ENCODE measurements around the gene BMP10. TPM values are rescaled to one million over a fixed set of nuclear protein-coding genes. Genes with fewer than 3 reads are reported as not detected.

BMP10 gene
- total RNA-seq, 2 donors from 2014 or later = not detected

DNA sequence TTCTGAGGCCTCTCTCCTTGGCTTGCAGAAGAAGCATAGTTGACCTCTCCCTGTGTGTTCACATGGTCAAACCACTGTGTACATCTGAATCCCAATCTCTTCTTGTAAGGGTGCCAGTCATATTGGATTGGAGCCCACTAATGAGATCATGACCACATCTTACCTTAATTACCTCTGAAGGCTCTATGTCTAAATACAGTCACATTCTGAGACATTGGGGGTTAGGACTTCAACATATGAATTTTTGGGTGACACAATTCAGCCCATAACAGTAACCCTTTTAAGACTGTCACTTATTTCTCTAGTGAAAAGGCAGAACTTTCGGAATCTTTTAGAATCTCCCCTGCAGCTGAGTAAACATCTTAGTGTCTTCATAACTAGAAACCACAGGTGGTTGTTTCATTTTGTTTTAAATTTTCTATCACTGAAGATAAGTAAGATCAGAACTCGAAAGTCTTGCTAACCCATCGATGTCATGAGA is 33.3 kb downstream of the BMP10 start:
- DNase-seq (ENCODE audit: low spot score in 2 of 2) = no peak
- ATAC-seq = peak; percentile 84 to 90
- H3K36me3 Mint-ChIP-seq = peaks cover 0 to 18% of the 10 kb centered on the region in 2 donors
- peak overlapping the region; percentile 79 to 92 for H3K27ac Mint-ChIP-seq
- H3K9me3 Mint-ChIP-seq = no peaks in the 10 kb centered on the region

- H3K9me3 Mint-ChIP-seq = no peaks in the 10 kb centered on the region
- H3K36me3 Mint-ChIP-seq = peaks cover 0 to 18% of the 10 kb centered on the region in 2 donors
- H3K27ac Mint-ChIP-seq = peak overlapping the region; percentile 79 to 92
- ATAC-seq (peak; percentile 29 to 48), DNase-seq (ENCODE audit: low spot score in 2 of 2) (peak; percentile 61 to 70)
These were observed 33.9 kb downstream of the BMP10 start for GRCh38 chr2:68837164-68837860.

DNA sequence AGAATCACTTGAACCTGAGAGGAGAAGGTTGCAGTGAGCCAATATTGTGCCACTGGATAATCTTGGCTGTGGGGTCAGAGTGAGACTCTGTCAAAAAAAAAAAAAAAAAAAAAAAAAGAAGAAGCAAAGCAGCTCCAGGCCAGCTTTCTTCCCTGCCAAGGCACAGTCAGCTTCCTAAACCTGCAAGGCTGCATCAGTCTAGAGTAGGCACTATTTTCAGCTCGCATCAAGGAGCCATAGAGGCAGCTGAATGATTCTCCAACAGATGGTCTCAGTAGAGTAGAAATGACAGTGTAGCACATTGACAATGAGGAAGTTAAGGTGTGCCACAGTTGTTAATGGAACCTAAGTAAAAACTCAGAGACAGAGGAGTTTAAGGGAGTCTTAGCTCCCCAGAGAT is 35.6 kb downstream of the BMP10 start:
- ATAC-seq (no peak), DNase-seq (ENCODE audit: low spot score in 2 of 2) (no peak)
- peaks cover 0 to 18% of the 10 kb centered on the region in 2 donors for H3K36me3 Mint-ChIP-seq
- no peaks in the 10 kb centered on the region for H3K9me3 Mint-ChIP-seq
- H3K27ac Mint-ChIP-seq = peak overlapping the region in 1 of 2 donors; percentile 81

DNA sequence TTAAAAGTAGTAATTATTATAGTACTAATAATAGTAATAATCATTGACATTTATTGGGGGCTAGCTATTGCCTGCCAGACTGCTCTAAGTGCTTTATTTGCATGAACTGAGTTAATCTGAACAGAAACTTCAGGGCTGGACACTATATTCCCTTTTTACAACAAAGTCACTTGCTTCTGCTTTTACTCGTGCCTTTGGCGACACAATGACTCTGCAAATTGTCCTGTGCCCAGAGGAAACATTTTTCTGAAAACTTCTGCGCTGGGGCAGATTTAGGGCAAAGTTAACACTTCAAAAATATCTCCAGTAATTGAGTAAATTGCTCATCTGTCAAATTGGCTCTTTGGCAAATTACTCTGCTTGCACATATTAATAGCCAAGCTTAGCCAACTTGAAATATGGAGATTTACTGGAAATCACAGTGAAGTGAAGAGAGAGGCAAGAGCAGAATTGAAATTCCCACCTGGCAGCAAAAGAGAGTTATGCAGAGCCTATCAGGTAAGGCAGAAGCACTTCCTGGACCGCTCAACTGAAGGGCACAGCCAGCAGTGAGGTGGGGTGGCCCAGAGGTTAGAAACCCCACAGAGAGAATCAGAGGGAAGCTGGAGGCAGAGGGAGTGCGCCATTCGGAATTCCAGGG is 36.3 kb downstream of the BMP10 start:
- DNase-seq (ENCODE audit: low spot score in 2 of 2) (no peak), ATAC-seq (no peak)
- Mint-ChIP-seq H3K9me3 (no peaks in the 10 kb centered on the region), H3K36me3 (peaks cover 0 to 11% of the 10 kb centered on the region in 2 donors), H3K27ac (peak overlapping the region; percentile 81 to 86)

GRCh38 chr2:68833162-68833561 is 38.0 kb downstream of the BMP10 start:
- Mint-ChIP-seq H3K9me3 (no peaks in the 10 kb centered on the region), H3K27ac (peak overlapping the region in 1 of 2 donors; percentile 87), H3K36me3 (no peaks in the 10 kb centered on the region)
- DNase-seq (ENCODE audit: low spot score in 2 of 2) = no peak
- no peak for ATAC-seq

GRCh38 chr2:68832233-68832869 is 38.8 kb downstream of the BMP10 start:
- peak; percentile 15 to 79 for DNase-seq (ENCODE audit: low spot score in 2 of 2)
- H3K36me3 Mint-ChIP-seq = no peaks in the 10 kb centered on the region
- ATAC-seq = peak; percentile 72 to 86
- no peaks in the 10 kb centered on the region for H3K9me3 Mint-ChIP-seq
- H3K27ac Mint-ChIP-seq = peak overlapping the region; percentile 87 to 89

- no peaks in the 10 kb centered on the region for H3K36me3 Mint-ChIP-seq
- peak; percentile 18 to 30 for ATAC-seq
- H3K27ac Mint-ChIP-seq = peak overlapping the region; percentile 87 to 89
- DNase-seq (ENCODE audit: low spot score in 2 of 2) = no peak
- H3K9me3 Mint-ChIP-seq = no peaks in the 10 kb centered on the region
These were observed 39.4 kb downstream of the BMP10 start for GRCh38 chr2:68831686-68832232.

- ATAC-seq = peak; percentile 11 to 23
- Mint-ChIP-seq H3K9me3 (no peaks in the 10 kb centered on the region), H3K27ac (peak overlapping the region; percentile 84 to 94), H3K36me3 (peaks cover 9 to 14% of the 10 kb centered on the region in 2 donors)
- DNase-seq (ENCODE audit: low spot score in 2 of 2) = no peak
These were observed 41.4 kb downstream of the BMP10 start for GRCh38 chr2:68829749-68830148.

DNA sequence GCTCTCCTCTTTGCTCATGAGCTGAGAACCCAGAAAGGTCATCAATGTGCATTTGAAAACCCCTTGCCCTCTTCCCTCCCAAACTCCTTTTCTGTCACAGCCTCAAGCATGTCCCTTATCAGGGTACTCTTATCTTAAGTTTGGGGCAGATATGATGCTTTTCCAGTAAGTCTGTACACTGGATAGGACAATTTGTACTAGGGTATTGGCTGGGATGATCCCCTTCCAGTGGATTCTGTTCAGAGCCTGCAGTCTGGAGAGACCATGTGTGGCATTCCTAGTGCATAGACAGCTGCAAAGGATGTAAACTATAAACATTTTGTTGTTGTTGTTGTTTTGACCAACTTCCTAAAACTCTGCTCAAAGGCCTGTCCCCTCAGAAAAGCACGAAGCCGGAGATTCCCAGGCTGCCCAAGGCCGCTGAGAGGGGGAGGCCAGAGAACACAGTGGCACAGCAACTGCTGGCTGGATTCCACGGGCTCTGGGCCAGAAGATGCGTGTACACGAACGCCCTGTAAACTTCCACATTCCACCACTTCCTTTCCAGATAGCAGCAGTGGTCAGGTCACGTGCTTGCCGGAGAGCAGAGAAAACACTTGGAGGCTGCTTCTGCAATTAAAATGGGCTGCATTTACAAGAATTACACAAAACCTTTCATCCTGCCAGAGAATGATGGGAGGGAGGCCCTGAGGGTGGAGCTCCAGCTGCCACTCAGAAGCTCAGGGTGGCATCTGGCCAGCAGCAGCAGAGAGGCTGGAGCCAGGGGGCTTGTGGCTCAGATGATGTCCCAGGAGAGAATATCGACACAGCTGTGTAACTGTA is 42.1 kb downstream of the BMP10 start:
- no peaks in the 10 kb centered on the region for H3K9me3 Mint-ChIP-seq
- peak overlapping the region; percentile 84 to 94 for H3K27ac Mint-ChIP-seq
- peaks cover 16 to 20% of the 10 kb centered on the region in 2 donors for H3K36me3 Mint-ChIP-seq
- peak; percentile 36 to 50 for ATAC-seq
- peak; percentile 32 to 73 for DNase-seq (ENCODE audit: low spot score in 2 of 2)

- no peak overlapping the region for H3K27ac Mint-ChIP-seq
- no peak for DNase-seq (ENCODE audit: low spot score in 2 of 2)
- H3K36me3 Mint-ChIP-seq = peaks cover 26 to 33% of the 10 kb centered on the region in 2 donors
- ATAC-seq = no peak
- H3K9me3 Mint-ChIP-seq = no peaks in the 10 kb centered on the region
These were observed 43.5 kb downstream of the BMP10 start for GRCh38 chr2:68827666-68828065.

- H3K9me3 Mint-ChIP-seq = no peaks in the 10 kb centered on the region
- DNase-seq (ENCODE audit: low spot score in 2 of 2) = no peak
- H3K36me3 Mint-ChIP-seq = peaks cover 33 to 40% of the 10 kb centered on the region in 2 donors
- H3K27ac Mint-ChIP-seq = peak overlapping the region; percentile 51 to 74
- no peak for ATAC-seq
These were observed 45.3 kb downstream of the BMP10 start for GRCh38 chr2:68825866-68826265.

GRCh38 chr2:68824831-68825230 is 46.4 kb downstream of the BMP10 start:
- DNase-seq (ENCODE audit: low spot score in 2 of 2) (no peak), ATAC-seq (no peak)
- peaks cover 33 to 40% of the 10 kb centered on the region in 2 donors for H3K36me3 Mint-ChIP-seq
- H3K9me3 Mint-ChIP-seq = no peaks in the 10 kb centered on the region
- peak overlapping the region; percentile 61 to 74 for H3K27ac Mint-ChIP-seq

GRCh38 chr2:68822207-68822872 is 48.9 kb downstream of the BMP10 start:
- H3K9me3 Mint-ChIP-seq = no peaks in the 10 kb centered on the region
- peak overlapping the region in 1 of 2 donors; percentile 36 for H3K27ac Mint-ChIP-seq
- DNase-seq (ENCODE audit: low spot score in 2 of 2) = no peak
- no peak for ATAC-seq
- peaks cover 47 to 49% of the 10 kb centered on the region in 2 donors for H3K36me3 Mint-ChIP-seq

- Mint-ChIP-seq H3K9me3 (no peaks in the 10 kb centered on the region), H3K27ac (peak overlapping the region; percentile 29 to 84), H3K36me3 (peaks cover 32 to 38% of the 10 kb centered on the region in 2 donors)
- DNase-seq (ENCODE audit: low spot score in 2 of 2) = no peak
- no peak for ATAC-seq
These were observed 51.6 kb downstream of the BMP10 start for GRCh38 chr2:68819556-68819955.

- DNase-seq (ENCODE audit: low spot score in 2 of 2) (no peak), ATAC-seq (no peak)
- peak overlapping the region; percentile 84 to 93 for H3K27ac Mint-ChIP-seq
- H3K36me3 Mint-ChIP-seq = peaks cover 27 to 32% of the 10 kb centered on the region in 2 donors
- no peaks in the 10 kb centered on the region for H3K9me3 Mint-ChIP-seq
These were observed 53.9 kb downstream of the BMP10 start for GRCh38 chr2:68817306-68817705.

All from activated naive CD4-positive, alpha-beta T cell treated with anti-CD3 and anti-CD28 coated beads, Interleukin-2, amount 50 U/mL, for 72 hours (primary cell).